Esophagus squamous epithelium (tissue), 5 donors: ENCODE measurements around the gene GJA1. TPM values are rescaled to one million over a fixed set of nuclear protein-coding genes. Genes with fewer than 3 reads are reported as not detected.

Experiments used
- DNase-seq: peaks from one replicate; lab custom pipeline; 2025; lab: John Stamatoyannopoulos, UW
- H3K27ac ChIP-seq, 4 donors: fragments of 200-600 bp; sonication (generic); one replicate each; pipeline ENCODE4 v1.5.1; 2016 to 2019; ENCODE audit warnings: mild to moderate bottlenecking in 1 of 4
- H3K27me3 ChIP-seq, 4 donors: fragments of 200-600 bp; sonication (generic); 1 replicate in 3 of 4; 2 replicates in 1 of 4; pipeline versions ENCODE4 v1.5.1 to v1.6.0; 2017 to 2021; ENCODE audit warnings: antibody characterized with exemption in 1 of 4
- H3K36me3 ChIP-seq, 3 donors: fragments of 200-600 bp; sonication (generic); one replicate each; pipeline ENCODE4 v1.5.1; 2016 to 2019
- H3K4me1 ChIP-seq, 3 donors: fragments of 200-600 bp; sonication (generic); one replicate each; pipeline ENCODE4 v1.5.1; 2017 to 2019
- H3K4me3 ChIP-seq, 4 donors: fragments of 200-600 bp; sonication (generic); 1 replicate in 3 of 4; 2 replicates in 1 of 4; pipeline ENCODE4 v1.5.1; 2016 to 2019; ENCODE audit warnings: mild to moderate bottlenecking in 2 of 4, moderate library complexity in 1 of 4
- H3K9me3 ChIP-seq, 3 donors: fragments of 200-600 bp; sonication (generic); one replicate each; pipeline ENCODE4 v1.5.1; 2016 to 2019
- POLR2A ChIP-seq, 4 donors: fragments of 450-650 bp; IDR thresholded peaks; one replicate each; pipeline ENCODE4 v1.6.1; 2017; ENCODE audit warnings: antibody characterized with exemption in 4 of 4, mild to moderate bottlenecking in 4 of 4, moderate library complexity in 3 of 4
- WGBS, 2 donors: methylation state at CpG; one replicate each; pipeline ENCODE4 v1.1.5; 2018; 5-methylcytosine and 5-hydroxymethylcytosine counted together
- intact Hi-C: fragments of 100-400 bp; cut with DNase I; formaldehyde crosslinking; loops from one replicate; pipeline ENCODE4 v1.15.0; 2022
- total RNA-seq, 4 donors: library from RNA; depleted of rRNA; stranded (reverse); fragments of >200 nt; gene quantifications; one replicate each; pipeline ENCODE4 v1.1.0, GENCODE V29; 2016
- TF ChIP-seq, protein P1 (sequence below), 6 experiments: fragments of 450-650 bp in 4 of 6; fragments of 200-600 bp in 2 of 6; sonication (generic) in 2 of 6; IDR thresholded peaks; one replicate each; pipeline ENCODE4 v1.5.1; 2016 to 2019; ENCODE audit warnings: antibody characterized with exemption in 6 of 6, mild to moderate bottlenecking in 4 of 6, moderate library complexity in 4 of 6
- donor health status: DM: yes; HTN: yes; CAD: no.

Gene GJA1
- total RNA-seq, 4 donors from 2014 or later: 73.1 to 118 (median 89.4) TPM

DNA sequence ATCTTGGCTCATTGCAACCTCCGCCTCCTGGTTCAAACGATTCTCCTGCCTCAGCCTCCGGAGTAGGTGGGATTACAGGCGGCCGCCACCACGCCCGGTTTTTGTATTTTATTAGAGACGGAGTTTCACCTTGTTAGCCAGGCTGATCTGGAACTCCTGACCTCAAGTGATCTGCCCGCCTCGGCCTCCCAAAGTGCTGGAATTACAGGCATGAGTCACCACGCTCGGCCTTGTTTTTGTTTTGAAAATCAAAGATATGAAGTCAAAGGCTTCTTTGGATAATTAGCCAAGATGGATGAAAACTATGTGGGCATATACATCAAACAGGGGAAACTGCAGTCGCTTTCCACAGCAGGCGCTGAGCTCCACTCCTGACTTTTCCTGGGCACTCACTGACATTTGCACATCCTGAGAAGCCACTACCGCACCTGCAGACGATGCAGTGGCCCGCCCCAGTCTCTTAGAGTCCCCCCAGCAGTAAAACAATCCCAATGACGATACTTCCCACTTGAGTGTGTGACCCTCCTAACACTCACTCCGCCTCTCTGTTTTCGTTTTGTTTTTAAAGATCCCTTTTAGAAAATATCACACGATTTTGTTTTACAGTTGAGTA lies 44.1 kb downstream of the GJA1 start:
- no peak overlapping the region for H3K27ac ChIP-seq
- H3K36me3 ChIP-seq: no peaks in the 10 kb centered on the region
- H3K4me1 ChIP-seq: peaks cover 0 to 11% (median 0%) of the 10 kb centered on the region in 3 donors
- intact Hi-C loops: no loop called here
- WGBS, 2 donors: 94 to 96% methylated on average over 18 to 19 of the region's 21 CpGs
- no peak for TF ChIP-seq POLR2A (IDR thresholded peaks at IDR 0.05)
- TF ChIP-seq, protein P1, sequence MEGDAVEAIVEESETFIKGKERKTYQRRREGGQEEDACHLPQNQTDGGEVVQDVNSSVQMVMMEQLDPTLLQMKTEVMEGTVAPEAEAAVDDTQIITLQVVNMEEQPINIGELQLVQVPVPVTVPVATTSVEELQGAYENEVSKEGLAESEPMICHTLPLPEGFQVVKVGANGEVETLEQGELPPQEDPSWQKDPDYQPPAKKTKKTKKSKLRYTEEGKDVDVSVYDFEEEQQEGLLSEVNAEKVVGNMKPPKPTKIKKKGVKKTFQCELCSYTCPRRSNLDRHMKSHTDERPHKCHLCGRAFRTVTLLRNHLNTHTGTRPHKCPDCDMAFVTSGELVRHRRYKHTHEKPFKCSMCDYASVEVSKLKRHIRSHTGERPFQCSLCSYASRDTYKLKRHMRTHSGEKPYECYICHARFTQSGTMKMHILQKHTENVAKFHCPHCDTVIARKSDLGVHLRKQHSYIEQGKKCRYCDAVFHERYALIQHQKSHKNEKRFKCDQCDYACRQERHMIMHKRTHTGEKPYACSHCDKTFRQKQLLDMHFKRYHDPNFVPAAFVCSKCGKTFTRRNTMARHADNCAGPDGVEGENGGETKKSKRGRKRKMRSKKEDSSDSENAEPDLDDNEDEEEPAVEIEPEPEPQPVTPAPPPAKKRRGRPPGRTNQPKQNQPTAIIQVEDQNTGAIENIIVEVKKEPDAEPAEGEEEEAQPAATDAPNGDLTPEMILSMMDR (IDR thresholded peaks at IDR 0.05): no peak
- H3K4me3 ChIP-seq: no peak overlapping the region
- H3K27me3 ChIP-seq: no peaks in the 10 kb centered on the region
- no peak for DNase-seq
- no peaks in the 10 kb centered on the region for H3K9me3 ChIP-seq

DNA sequence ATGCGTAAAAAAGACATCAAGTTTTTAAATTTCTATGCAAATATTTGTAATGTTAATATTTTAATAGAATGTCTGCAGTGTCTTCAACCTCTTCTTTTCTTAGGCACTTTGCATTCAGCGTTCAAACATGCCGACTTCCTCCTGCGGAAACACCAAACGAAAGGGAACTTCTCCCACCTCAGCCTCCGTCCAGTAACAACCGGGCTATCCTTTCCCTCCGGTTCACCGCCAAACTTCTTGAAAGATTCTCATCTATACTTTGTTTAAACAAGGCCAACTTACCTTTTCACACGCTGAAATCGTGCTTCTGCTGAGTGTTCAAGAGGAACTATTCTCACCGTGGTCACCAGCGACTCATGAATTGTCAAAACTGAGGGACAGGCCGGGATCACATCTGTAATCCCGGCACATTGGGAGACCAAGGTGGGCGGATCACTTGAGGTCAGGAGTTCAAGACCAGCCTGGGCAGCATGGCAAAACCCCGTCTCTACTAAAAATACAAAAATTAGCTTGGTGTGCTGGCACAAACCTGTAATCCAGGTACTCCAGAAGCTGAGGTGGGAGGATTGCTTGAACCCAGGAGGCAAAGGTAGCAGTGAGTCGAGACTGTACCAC lies 44.8 kb downstream of the GJA1 start:
- TF ChIP-seq POLR2A (IDR thresholded peaks at IDR 0.05): no peak
- TF ChIP-seq, protein P1 (IDR thresholded peaks at IDR 0.05): no peak
- no peaks in the 10 kb centered on the region for H3K27me3 ChIP-seq
- WGBS, 2 donors: 77 to 90% methylated on average over 12 to 18 of the region's 18 CpGs
- H3K36me3 ChIP-seq: no peaks in the 10 kb centered on the region
- no peak for DNase-seq
- peaks cover 0 to 16% (median 0%) of the 10 kb centered on the region in 3 donors for H3K4me1 ChIP-seq
- intact Hi-C loops: no loop called here
- no peak overlapping the region for H3K27ac ChIP-seq
- H3K9me3 ChIP-seq: no peaks in the 10 kb centered on the region
- no peak overlapping the region for H3K4me3 ChIP-seq

DNA sequence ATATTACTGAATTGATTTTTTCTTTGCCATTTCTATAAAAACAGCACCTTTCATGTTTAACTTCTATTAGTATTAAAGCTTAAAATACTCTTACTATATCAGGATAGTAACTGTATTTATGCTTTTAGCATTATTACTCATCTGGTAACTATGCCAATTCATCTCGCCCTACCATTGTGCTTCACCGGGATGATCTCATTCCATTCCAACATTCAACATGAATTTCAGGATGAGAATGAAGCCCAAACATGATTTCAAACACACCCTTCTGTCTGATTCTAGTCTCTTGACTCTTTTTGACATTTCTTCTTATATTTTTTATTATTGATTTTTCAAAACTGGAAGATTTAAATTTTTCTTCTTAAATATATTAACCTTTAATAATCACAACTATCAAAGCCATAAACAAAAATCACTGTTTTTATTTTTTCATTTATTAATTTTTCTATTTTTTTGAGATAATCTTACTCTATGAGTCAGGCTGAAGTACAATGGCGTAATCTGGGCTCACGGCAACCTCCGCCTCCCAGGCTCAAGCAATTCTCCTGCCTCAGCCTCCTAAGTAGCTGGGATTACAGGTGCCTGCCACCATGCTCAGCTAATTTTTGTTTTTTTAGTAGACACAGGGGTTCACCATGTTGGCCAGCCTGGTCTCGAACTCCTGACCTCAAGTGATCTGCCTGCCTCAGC lies 46.7 kb downstream of the GJA1 start:
- no peak for DNase-seq

DNA sequence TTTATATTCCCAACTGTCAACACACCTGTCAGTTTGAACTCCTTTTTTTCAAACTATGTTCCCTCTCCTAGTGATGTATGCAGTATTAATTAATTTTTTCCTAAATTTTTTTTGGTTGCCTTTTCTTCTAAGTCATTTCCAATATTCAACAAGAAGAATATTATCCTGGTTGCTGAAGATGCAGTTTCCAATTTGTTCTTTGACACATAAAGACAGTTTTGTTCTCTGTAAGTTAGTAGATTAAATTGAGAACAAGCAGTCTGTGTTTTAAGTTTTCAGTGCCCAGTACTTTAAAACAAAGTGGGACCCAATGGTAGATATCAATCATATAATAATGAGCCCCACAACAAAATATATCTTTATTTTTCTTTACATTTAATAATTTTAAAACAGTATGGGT lies 47.3 kb downstream of the GJA1 start:
- H3K36me3 ChIP-seq: no peaks in the 10 kb centered on the region
- H3K9me3 ChIP-seq: no peaks in the 10 kb centered on the region
- H3K27ac ChIP-seq: peak overlapping the region in 2 of 4 donors; percentile 64 to 73
- DNase-seq: no peak
- peaks cover 0 to 27% (median 0%) of the 10 kb centered on the region in 3 donors for H3K4me1 ChIP-seq
- no peaks in the 10 kb centered on the region for H3K27me3 ChIP-seq
- no peak overlapping the region for H3K4me3 ChIP-seq
- intact Hi-C loops: no loop called here
- TF ChIP-seq POLR2A (IDR thresholded peaks at IDR 0.05): no peak
- TF ChIP-seq, protein P1 (IDR thresholded peaks at IDR 0.05): no peak

More for the DNA sequence above, 46.7 kb downstream of the GJA1 start:
- Histone ChIP-seq H3K27ac (peak overlapping the region in 2 of 4 donors; percentile 64 to 73), H3K4me1 (peaks cover 0 to 27% (median 0%) of the 10 kb centered on the region in 3 donors), H3K4me3 (no peak overlapping the region), H3K36me3 (no peaks in the 10 kb centered on the region), H3K9me3 (no peaks in the 10 kb centered on the region), H3K27me3 (no peaks in the 10 kb centered on the region)
- intact Hi-C loops: no loop called here
- 30 to 43% methylated on average over 6 of the region's 6 CpGs for WGBS, 2 donors
- TF ChIP-seq, protein P1 (IDR thresholded peaks at IDR 0.05): no peak
- TF ChIP-seq POLR2A (IDR thresholded peaks at IDR 0.05): no peak

DNA sequence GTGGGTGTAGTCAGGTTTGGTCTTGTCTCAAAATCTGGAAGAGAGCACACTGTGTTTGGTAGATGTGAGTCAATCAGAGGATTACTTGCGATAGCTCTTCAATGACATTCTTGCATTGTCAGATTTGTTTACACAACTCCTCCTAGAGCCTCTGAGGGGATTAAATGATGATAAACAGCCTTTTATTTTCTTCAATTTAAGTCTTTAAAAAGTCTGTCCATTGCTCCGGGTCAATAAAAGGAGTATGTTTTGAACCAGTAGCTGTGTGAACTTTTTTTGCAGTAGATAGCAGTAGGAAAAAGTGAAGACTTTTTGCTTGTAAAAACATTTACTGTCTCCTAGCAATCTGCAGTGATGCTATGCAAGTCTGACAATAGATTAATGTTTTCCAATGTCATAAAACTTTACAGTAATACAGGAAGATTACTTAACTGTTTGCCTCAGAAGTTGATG lies 49.9 kb downstream of the GJA1 start:
- Histone ChIP-seq H3K27me3 (no peaks in the 10 kb centered on the region), H3K27ac (peak overlapping the region in 1 of 4 donors; percentile 9), H3K9me3 (no peaks in the 10 kb centered on the region), H3K4me1 (peaks cover 0 to 27% (median 0%) of the 10 kb centered on the region in 3 donors), H3K4me3 (no peak overlapping the region), H3K36me3 (no peaks in the 10 kb centered on the region)
- 11 to 20% methylated on average over 2 of the region's 2 CpGs for WGBS, 2 donors
- TF ChIP-seq, protein P1 (IDR thresholded peaks at IDR 0.05): no peak
- no peak for TF ChIP-seq POLR2A (IDR thresholded peaks at IDR 0.05)
- DNase-seq: no peak
- intact Hi-C loops: no loop called here
